ENCODE measurements around the gene ASIP. TPM values are rescaled to one million over a fixed set of nuclear protein-coding genes. Genes with fewer than 3 reads are reported as not detected.

The ASIP gene
- total and polyA plus RNA-seq, 2 of the 13 experiments (the other 11 are each of a cell fraction or from before 2014, with no cell fraction given), result not detected

DNA sequence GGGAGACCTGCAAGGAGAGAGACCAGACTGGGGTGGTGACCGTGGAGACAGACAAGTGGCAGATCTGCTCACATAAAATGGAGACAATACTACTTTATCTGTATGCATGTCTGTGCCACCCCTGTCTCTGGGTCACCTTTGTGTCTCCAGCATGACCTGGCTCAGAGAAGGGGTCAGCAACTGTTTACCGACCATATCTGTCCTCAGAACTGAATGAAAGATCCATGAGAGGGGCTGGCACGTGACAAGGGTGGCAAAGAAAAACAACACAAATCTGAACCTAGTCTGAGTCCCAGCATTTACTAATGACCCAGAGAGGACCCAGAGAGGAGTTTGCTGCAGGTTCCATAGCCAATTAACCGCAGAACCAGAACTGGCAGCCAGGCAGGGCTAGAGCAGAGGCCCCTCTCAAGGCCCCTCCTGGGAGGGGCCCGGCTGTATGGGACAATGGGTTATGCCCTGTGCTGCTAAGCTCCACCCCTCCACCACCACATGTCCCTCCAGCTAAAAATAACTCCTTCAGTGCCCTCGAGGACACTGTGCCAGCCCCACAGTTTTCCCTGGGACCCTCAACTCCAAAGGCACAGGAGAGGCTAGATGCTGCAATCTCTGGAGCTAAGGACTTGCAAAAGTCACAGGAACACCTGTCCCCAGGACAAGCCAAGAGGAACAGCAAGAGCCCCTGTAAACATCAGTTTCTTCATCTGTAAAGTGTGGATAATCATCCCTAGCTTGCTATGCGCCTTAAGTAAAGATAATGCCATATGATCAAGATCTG is 59.8 kb downstream of the ASIP start (continued):
- TF ChIP-seq, protein P1, sequence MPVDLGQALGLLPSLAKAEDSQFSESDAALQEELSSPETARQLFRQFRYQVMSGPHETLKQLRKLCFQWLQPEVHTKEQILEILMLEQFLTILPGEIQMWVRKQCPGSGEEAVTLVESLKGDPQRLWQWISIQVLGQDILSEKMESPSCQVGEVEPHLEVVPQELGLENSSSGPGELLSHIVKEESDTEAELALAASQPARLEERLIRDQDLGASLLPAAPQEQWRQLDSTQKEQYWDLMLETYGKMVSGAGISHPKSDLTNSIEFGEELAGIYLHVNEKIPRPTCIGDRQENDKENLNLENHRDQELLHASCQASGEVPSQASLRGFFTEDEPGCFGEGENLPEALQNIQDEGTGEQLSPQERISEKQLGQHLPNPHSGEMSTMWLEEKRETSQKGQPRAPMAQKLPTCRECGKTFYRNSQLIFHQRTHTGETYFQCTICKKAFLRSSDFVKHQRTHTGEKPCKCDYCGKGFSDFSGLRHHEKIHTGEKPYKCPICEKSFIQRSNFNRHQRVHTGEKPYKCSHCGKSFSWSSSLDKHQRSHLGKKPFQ (CRISPR knock-in tag; IDR thresholded peaks at IDR 0.05; ENCODE audit: insufficient replicate concordance), result no peak
- TF ChIP-seq, protein P2, sequence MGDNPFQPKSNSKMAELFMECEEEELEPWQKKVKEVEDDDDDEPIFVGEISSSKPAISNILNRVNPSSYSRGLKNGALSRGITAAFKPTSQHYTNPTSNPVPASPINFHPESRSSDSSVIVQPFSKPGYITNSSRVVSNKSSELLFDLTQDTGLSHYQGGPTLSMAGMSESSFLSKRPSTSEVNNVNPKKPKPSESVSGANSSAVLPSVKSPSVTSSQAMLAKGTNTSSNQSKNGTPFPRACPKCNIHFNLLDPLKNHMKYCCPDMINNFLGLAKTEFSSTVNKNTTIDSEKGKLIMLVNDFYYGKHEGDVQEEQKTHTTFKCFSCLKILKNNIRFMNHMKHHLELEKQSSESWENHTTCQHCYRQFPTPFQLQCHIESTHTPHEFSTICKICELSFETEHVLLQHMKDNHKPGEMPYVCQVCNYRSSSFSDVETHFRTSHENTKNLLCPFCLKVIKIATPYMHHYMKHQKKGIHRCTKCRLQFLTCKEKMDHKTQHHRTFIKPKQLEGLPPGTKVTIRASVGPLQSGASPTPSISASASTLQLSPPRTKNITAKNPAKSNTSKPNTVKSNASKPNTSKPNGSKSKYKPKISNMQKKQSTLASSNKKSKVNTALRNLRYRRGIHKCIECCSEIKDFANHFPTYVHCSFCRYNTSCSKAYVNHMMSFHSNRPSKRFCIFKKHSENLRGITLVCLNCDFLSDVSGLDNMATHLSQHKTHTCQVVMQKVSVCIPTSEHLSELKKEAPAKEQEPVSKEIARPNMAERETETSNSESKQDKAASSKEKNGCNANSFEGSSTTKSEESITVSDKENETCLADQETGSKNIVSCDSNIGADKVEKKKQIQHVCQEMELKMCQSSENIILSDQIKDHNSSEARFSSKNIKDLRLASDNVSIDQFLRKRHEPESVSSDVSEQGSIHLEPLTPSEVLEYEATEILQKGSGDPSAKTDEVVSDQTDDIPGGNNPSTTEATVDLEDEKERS (CRISPR knock-in tag; IDR thresholded peaks at IDR 0.05), result no peak
- TF ChIP-seq RAD51 (IDR thresholded peaks at IDR 0.05; ENCODE audit: borderline replicate concordance) (0 out of 2 replicates have a peak, but pooled peaks have one; percentile 15), YY1 (IDR thresholded peaks at IDR 0.05; ENCODE audit: insufficient read depth, insufficient replicate concordance, low read depth, low read length) (no peak), ZNF256 (CRISPR knock-in tag; conservative IDR thresholded peaks at IDR 0.05) (no peak), NR2F6 (IDR thresholded peaks at IDR 0.05) (peak; percentile 95), NR2F6 (CRISPR knock-in tag; IDR thresholded peaks at IDR 0.05) (peak; percentile 96), TBX2 (CRISPR knock-in tag; IDR thresholded peaks at IDR 0.05; ENCODE audit: borderline replicate concordance) (peak; percentile 85)
- TF ChIP-seq, protein P3, sequence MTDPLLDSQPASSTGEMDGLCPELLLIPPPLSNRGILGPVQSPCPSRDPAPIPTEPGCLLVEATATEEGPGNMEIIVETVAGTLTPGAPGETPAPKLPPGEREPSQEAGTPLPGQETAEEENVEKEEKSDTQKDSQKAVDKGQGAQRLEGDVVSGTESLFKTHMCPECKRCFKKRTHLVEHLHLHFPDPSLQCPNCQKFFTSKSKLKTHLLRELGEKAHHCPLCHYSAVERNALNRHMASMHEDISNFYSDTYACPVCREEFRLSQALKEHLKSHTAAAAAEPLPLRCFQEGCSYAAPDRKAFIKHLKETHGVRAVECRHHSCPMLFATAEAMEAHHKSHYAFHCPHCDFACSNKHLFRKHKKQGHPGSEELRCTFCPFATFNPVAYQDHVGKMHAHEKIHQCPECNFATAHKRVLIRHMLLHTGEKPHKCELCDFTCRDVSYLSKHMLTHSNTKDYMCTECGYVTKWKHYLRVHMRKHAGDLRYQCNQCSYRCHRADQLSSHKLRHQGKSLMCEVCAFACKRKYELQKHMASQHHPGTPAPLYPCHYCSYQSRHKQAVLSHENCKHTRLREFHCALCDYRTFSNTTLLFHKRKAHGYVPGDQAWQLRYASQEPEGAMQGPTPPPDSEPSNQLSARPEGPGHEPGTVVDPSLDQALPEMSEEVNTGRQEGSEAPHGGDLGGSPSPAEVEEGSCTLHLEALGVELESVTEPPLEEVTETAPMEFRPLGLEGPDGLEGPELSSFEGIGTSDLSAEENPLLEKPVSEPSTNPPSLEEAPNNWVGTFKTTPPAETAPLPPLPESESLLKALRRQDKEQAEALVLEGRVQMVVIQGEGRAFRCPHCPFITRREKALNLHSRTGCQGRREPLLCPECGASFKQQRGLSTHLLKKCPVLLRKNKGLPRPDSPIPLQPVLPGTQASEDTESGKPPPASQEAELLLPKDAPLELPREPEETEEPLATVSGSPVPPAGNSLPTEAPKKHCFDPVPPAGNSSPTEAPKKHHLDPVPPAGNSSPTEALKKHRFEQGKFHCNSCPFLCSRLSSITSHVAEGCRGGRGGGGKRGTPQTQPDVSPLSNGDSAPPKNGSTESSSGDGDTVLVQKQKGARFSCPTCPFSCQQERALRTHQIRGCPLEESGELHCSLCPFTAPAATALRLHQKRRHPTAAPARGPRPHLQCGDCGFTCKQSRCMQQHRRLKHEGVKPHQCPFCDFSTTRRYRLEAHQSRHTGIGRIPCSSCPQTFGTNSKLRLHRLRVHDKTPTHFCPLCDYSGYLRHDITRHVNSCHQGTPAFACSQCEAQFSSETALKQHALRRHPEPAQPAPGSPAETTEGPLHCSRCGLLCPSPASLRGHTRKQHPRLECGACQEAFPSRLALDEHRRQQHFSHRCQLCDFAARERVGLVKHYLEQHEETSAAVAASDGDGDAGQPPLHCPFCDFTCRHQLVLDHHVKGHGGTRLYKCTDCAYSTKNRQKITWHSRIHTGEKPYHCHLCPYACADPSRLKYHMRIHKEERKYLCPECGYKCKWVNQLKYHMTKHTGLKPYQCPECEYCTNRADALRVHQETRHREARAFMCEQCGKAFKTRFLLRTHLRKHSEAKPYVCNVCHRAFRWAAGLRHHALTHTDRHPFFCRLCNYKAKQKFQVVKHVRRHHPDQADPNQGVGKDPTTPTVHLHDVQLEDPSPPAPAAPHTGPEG (CRISPR knock-in tag; IDR thresholded peaks at IDR 0.05), result no peak
- TF ChIP-seq, protein P4, sequence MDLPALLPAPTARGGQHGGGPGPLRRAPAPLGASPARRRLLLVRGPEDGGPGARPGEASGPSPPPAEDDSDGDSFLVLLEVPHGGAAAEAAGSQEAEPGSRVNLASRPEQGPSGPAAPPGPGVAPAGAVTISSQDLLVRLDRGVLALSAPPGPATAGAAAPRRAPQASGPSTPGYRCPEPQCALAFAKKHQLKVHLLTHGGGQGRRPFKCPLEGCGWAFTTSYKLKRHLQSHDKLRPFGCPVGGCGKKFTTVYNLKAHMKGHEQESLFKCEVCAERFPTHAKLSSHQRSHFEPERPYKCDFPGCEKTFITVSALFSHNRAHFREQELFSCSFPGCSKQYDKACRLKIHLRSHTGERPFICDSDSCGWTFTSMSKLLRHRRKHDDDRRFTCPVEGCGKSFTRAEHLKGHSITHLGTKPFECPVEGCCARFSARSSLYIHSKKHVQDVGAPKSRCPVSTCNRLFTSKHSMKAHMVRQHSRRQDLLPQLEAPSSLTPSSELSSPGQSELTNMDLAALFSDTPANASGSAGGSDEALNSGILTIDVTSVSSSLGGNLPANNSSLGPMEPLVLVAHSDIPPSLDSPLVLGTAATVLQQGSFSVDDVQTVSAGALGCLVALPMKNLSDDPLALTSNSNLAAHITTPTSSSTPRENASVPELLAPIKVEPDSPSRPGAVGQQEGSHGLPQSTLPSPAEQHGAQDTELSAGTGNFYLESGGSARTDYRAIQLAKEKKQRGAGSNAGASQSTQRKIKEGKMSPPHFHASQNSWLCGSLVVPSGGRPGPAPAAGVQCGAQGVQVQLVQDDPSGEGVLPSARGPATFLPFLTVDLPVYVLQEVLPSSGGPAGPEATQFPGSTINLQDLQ (CRISPR knock-in tag; IDR thresholded peaks at IDR 0.05), result no peak
- TF ChIP-seq, protein P5, sequence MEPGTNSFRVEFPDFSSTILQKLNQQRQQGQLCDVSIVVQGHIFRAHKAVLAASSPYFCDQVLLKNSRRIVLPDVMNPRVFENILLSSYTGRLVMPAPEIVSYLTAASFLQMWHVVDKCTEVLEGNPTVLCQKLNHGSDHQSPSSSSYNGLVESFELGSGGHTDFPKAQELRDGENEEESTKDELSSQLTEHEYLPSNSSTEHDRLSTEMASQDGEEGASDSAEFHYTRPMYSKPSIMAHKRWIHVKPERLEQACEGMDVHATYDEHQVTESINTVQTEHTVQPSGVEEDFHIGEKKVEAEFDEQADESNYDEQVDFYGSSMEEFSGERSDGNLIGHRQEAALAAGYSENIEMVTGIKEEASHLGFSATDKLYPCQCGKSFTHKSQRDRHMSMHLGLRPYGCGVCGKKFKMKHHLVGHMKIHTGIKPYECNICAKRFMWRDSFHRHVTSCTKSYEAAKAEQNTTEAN (CRISPR knock-in tag; conservative IDR thresholded peaks at IDR 0.05), result 0 out of 2 replicates have a peak, but pooled peaks have one; percentile 12

Data from HepG2 (cell line).